Stimulated activated CD4-positive, alpha-beta T cell treated with anti-CD3 and anti-CD28 coated beads, Interleukin-1b, Interleukin-23, amount 100 ng/mL, for 4 hours (primary cell): ENCODE measurements around the gene CCDC180.
"Not testable (repeated sequence)": the region's sequence is repeated elsewhere in the genome, so short reads cannot be mapped to it uniquely, and the experiment has no call there.

ENCODE experiments used
- DNase-seq, 2 donors: peaks; one replicate each; pipeline ENCODE4 v3.0.0-alpha.2; 2020; ENCODE audit warnings: low read depth in 2 of 2

CCDC180 gene

GRCh38 chr9:97307500-97308163 is at the start of gene CCDC180:
CCDC180 (plus strand) TSS chr9:97307659; CDS start chr9:97308064, 405 bp downstream.
- DNase-seq, result no peak

DNA sequence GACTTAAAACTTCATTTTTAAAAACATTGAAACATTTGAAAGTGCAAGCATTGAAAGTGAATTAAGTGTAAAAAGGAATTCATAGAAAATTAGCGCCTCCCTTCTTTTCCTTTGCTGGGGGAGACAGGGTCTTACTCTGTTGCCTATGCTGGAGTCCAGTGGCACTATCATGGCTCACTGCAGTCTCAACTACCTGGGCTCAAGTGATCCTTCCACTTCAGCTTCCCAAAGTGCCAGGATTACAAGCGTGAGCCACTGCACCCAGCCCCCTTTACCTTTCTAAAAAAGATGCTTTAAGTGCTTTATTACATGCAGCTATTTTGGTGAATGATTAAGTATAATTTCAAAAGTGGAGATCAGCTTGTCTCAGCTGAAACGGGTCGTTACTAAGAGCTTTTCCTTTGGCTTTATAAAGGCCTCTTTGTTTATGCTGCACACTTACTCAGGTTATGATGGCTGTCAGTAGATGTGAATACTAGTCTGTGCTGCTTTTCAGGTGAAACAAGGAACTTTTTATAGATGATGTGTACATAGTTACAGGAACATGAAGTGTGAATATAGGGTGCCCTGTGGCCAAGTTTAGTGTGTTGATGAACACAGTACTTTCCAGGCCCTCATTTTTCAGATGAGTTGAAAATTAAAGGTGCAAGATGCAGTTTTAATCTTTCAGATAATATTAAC is 47.5 kb upstream of the CCDC180 start:
- not testable (repeated sequence) for DNase-seq

GRCh38 chr9:97271292-97271691 is 36.2 kb upstream of the CCDC180 start:
- no peak for DNase-seq

- no peak for DNase-seq
These were observed 35.4 kb upstream of the CCDC180 start for GRCh38 chr9:97272072-97272471.

DNA sequence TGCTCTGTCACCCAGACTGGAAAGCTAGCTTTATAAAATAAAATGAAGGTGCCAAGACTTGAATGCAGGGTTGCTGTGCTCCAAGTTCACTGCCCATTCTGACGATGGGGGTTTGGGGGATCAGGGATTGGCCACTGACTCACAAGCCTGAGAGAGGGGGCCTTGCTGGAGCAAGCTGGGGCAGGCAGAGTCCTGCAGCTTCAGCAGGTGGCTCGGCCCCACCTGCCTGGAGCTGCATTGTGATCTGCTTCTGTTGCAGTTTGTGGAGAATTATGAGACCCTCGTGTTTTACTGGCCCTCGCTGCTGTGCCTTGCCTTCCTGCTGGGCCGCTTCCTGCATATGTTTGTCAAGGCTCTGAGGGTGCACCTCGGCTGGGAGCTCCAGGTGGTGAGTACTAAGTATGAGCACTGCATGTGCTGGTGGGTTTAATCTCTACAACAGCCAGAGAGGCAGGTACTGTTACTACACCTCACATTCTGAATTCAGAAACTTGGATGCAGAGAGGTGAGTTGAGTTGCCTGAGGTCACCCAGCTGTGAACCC is 31.1 kb upstream of the CCDC180 start:
- DNase-seq, result no peak

DNA sequence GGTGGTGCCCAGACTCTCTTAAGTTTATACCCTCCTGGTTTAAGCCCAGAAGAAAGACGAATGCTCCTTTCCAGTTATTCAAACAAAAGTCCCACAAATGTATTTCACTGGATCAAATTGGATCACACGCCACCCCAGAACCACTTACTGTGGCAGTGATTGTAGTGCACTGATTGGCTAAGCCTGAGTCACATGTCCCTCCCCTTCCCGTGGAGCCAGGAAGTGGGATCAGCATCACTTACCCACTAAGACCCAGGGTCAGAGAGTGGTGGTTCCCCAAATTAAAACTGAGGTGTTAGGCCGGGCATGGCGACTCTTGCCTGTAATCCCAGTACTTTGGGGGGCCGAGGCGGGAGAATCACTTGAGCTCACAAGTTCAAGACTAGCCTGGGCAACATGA is 29.5 kb upstream of the CCDC180 start:
- DNase-seq, result no peak

- no peak for DNase-seq
These were observed 26.6 kb upstream of the CCDC180 start for GRCh38 chr9:97280755-97281330.

DNA sequence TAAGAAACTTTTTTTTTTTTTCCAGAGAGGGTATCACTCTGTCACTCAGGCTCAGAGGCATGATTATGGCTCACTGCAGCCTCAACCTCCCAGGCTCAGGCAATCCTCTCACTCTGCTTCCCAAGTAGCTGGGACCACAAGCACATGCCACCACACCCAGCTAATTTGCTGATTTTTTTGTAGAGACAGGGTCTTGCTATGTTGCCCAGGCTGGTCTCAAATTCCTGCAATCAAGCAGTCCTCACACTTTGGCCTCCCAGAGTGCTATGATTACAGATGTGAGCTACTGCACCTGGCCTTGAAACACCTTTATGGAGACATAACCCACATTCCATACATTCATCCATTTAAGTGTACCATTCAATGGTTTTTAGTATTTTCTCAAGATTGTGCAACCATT is 23.7 kb upstream of the CCDC180 start:
- DNase-seq, result no peak

GRCh38 chr9:97284798-97285197 is 22.7 kb upstream of the CCDC180 start:
- DNase-seq, result no peak

DNA sequence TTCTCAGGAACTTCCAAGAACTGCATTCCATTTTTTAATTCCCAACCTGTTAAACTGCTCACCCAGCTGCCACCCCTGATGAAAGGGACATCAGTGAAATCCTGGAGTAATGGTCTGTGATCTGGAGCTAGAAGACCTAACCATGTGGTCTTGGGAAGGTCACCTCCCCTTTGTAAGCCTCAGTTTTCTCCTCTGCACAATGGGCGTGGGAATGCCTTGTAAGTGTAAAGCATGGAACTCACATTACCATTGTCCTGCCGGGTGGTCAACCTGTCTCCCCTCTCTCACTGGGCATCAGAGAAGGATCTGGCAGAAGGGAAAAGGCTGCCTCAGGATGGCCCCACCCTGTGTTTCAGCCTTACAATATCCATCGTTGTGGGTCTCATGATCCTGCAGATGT is 15.3 kb upstream of the CCDC180 start:
- no peak for DNase-seq

GRCh38 chr9:97293207-97293721 is 14.2 kb upstream of the CCDC180 start:
- no peak for DNase-seq

GRCh38 chr9:97293818-97294217 is 13.6 kb upstream of the CCDC180 start:
- no peak for DNase-seq

DNA sequence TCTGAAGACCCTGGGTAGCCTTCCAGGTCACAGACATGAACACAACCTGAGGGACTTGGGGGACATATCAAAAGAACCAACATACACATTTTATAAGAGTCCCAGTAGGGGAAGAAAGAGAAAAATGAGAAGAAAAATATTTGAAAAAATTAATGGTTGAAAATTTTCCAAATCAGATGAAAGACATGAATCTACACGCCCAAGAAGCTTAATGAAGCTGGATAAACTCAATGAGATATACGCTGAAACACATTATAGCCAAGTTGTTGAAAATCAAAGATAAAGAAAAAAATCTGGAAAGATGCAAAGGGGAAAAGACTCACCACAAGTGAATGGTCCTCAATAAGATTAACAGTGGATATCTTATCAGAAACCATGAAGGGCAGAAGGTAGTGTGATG is 9.6 kb upstream of the CCDC180 start:
- no peak for DNase-seq

DNA sequence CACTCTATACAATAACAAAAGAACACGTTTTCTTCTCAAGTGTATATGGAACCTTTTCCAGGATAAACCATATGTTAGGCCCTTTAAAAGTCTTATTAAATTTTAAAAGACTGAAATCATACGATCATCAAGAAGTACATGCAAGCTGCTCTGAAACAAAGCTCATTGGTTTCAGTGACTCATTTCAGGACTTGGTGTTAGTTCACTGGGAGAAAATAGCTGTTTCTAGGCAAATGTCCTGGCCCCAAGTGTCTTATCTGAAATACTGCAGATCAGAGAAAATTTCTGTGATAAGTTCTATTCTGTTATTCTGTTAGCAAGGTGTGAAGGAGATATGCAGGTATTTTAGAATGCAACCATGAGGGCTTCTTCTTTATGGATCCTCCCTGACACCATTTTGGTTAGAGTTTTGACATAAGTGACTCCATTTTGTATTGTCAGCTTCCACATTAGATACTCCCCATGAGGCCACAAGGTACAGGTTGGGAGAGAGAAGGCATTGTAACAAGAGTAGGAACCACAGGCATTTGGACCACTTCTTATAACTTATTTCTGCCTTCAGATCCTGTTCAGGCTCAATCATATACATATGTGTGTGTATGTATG is 7.5 kb upstream of the CCDC180 start:
- DNase-seq, result no peak

DNA sequence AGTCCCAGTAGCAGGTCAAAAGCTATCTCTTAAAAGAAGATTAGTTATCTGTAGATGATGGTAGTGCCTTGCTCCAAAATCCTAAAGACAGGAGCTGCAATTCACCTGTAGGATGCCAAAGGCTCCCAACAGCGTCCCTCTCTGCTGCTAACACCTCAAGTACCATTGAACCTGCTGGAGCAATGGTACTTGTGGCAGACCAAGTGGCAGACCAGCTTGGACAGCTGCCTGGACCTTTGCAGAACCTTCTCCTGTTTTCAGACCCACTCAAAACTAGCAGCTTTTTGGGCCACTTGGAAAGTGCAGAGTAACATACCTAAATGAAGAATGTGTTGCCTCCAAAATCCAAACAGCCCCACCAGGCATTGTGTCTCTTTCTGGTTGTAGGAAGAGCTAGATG is 6.9 kb upstream of the CCDC180 start:
- DNase-seq, result no peak

GRCh38 chr9:97301974-97302373 is 5.5 kb upstream of the CCDC180 start:
- DNase-seq, result no peak

DNA sequence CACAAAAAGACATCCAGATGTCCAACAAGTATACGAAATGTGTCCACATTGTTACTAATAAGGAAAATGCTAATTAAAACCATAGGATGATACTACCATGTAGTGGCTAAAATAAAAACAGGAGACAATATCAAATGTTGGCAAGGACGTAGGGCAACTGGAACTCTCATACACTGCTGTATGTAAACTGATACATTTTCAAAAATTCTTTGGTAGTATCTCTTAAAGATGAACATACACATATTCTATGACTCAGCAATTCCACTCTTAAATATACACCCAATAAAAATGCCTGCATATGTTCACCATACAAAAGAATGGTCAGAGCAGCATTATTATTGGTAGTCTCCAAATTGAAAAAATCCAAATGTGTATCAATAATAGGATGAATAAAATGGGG is 2.9 kb upstream of the CCDC180 start:
- DNase-seq, result no peak

GRCh38 chr9:97305501-97306298 is 1.8 kb upstream of the CCDC180 start:
- DNase-seq, result no peak

GRCh38 chr9:97307091-97307490 is 368 bp upstream of the CCDC180 start:
- no peak for DNase-seq

DNA sequence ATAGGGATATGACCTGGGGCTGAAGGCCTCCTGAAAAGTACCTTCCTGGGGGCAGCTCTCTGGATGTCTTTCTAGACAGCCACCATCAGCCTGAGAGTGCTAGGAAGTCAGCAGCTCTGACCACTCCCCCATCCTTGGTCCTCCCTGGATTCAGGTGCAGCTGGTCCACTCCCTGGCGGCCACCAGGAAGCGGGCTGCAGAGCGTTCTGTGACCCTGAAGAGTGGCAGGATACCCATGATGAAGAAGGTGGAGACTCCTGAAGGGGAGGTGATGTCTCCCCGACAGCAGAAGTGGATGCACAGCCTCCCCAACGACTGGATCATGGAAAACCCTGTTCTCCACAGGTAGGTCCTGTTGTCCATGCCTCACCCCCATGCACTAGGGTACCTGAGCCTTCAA is 1.8 kb downstream of the CCDC180 start:
- DNase-seq, result no peak

- no peak for DNase-seq
These were observed 2.6 kb downstream of the CCDC180 start for GRCh38 chr9:97310023-97310422.

- no peak for DNase-seq
These were observed 3.4 kb downstream of the CCDC180 start for GRCh38 chr9:97310896-97311295.
